ENCODE data around the gene SIGLEC12. TPM values are rescaled to one million over a fixed set of nuclear protein-coding genes. Genes with fewer than 3 reads are reported as not detected.

SIGLEC12 gene
- total RNA-seq (2014; rRNA removed; shearing (Covaris generic)): not detected in 2 replicates

DNA sequence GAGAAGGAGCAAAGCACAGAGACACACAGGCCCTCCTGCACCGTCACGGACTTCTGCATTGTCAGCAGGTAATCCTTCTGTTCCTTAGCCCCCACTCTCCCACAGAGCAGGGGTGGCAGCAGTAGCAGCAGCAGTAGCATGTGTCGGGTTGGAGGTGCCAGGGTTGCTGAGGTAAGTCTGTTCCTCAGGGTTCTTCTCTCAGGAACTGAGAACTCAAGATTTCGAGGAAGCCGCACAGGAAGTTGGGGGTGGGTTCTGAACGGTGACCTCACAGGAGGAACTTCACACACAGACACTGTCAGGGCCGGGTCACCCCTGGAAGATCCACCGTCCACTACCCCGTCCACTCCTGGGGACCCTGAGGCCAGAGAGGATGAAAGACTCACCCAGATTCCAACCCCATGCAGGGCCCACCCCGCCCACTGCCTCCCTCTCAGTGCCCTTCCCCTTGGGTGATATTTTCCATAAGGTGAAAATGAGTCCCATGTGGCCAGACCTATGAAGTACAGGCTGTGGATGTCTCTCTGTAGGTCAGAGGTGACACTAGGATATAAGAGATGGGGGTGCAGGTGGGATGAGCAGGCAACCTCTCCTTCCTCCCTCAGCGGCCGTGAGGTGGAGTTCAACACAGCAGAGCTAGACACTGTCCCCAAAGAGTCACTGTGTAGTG, at the start of gene SIGLEC12:
Gene SIGLEC12 (minus strand): TSS at position 207 of the 670 bp plus-strand sequence. CDS start 67 bp downstream, at position 140.
- H3K4me3 ChIP-seq: no peak within 1 kb of the TSS
- no peaks in the 10 kb centered on the region; the same call in 1 of the 2 replicates for H3K9me3 ChIP-seq (replicated peaks)
- no peaks in the 10 kb centered on the region for H3K4me1 ChIP-seq (replicated peaks)
- H3K27ac ChIP-seq: no peak within 1 kb of the TSS
- no peaks in the 10 kb centered on the region for H3K36me3 ChIP-seq
- no peak for DNase-seq (ENCODE audit: low read depth in 1 of 2, low spot score in 2 of 2)
- no peaks in the 10 kb centered on the region for H3K27me3 ChIP-seq (replicated peaks)

DNA sequence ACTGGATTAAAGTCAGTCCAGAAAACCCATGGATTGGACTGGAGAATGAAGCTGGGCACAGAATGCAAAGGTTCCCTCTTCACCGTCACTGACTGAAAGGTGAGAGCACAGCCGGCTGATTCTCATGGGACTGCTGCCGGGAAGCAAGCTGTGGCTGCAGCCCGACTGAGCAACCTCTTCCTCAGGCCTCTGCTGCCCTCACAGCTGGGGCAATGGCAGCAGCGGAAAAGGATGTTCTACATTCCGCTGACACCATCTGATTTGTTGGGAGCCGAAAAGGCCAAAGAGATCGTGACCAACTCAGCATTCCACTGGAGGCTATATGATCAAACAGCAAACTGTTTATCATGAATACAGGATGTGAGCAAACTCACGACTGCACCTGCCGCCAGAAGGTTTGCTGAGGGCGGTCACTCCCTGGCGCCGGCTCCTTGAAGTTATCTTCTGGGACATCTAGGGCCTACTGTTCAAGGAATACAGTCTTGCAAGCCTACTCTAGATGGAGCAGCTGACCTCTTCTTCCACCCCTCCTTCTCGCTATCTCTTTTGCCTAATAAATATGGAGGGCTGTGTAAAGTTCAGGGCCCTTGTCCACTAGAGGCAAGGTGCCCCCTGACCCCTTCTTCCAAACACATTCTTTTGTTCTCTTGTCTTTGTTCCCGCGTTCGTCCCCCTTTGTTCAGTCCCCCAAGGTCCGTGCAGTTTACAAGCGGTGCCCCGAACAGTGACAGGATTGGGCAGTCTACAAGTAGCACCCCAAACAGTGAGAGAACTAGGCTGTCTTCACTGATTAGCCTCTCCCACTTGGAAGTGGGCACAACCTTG, 49.5 kb upstream of the SIGLEC12 start:
- Histone ChIP-seq H3K4me1 (replicated peaks) (no peaks in the 10 kb centered on the region), H3K36me3 (no peaks in the 10 kb centered on the region), H3K9me3 (replicated peaks) (no peaks in the 10 kb centered on the region), H3K27ac (no peak overlapping the region), H3K27me3 (replicated peaks) (no peaks in the 10 kb centered on the region), H3K4me3 (no peak overlapping the region)
- no peak for DNase-seq (ENCODE audit: low read depth in 1 of 2, low spot score in 2 of 2)

GRCh38 chr19:51549533-51550324, 48.1 kb upstream of the SIGLEC12 start:
- H3K36me3 ChIP-seq: no peaks in the 10 kb centered on the region
- H3K27ac ChIP-seq: no peak overlapping the region
- no peak overlapping the region for H3K4me3 ChIP-seq
- H3K27me3 ChIP-seq (replicated peaks): no peaks in the 10 kb centered on the region
- H3K9me3 ChIP-seq (replicated peaks): no peaks in the 10 kb centered on the region
- no peak for DNase-seq (ENCODE audit: low read depth in 1 of 2, low spot score in 2 of 2)
- H3K4me1 ChIP-seq (replicated peaks): no peaks in the 10 kb centered on the region

DNA sequence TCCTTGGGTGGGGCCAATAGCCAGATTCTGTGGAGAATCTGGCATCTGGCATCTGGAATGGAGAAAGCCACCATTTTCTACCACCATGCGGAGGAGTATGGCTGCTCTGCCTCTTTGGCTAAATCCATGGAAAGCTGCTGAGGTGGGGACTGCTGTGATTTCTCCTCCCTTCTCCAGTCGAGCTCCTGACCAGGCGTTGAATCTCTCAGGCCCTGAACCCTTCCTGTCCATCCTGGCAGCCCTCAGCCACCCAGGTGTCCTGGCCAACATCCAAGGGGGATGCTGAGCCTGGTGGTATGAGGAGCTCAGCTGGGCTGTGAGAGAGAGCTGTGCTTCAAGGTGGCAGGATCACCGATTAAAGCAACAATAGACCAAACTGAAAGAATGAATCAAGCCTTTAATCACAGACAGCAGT, 47.3 kb upstream of the SIGLEC12 start:
- Histone ChIP-seq H3K27ac (no peak overlapping the region), H3K27me3 (replicated peaks) (no peaks in the 10 kb centered on the region), H3K4me1 (replicated peaks) (no peaks in the 10 kb centered on the region), H3K9me3 (replicated peaks) (no peaks in the 10 kb centered on the region), H3K4me3 (no peak overlapping the region), H3K36me3 (no peaks in the 10 kb centered on the region)
- no peak for DNase-seq (ENCODE audit: low read depth in 1 of 2, low spot score in 2 of 2)

- H3K27me3 ChIP-seq (replicated peaks): 0 out of 2 replicates have a peak, but pooled peaks cover 2% of the 10 kb centered on the region
- H3K36me3 ChIP-seq: no peaks in the 10 kb centered on the region
- no peak overlapping the region for H3K4me3 ChIP-seq
- no peaks in the 10 kb centered on the region for H3K9me3 ChIP-seq (replicated peaks)
- no peak for DNase-seq (ENCODE audit: low read depth in 1 of 2, low spot score in 2 of 2)
- H3K27ac ChIP-seq: no peak overlapping the region
- H3K4me1 ChIP-seq (replicated peaks): no peaks in the 10 kb centered on the region
Measured at GRCh38 chr19:51548213-51548651, 46.6 kb upstream of the SIGLEC12 start.

DNA sequence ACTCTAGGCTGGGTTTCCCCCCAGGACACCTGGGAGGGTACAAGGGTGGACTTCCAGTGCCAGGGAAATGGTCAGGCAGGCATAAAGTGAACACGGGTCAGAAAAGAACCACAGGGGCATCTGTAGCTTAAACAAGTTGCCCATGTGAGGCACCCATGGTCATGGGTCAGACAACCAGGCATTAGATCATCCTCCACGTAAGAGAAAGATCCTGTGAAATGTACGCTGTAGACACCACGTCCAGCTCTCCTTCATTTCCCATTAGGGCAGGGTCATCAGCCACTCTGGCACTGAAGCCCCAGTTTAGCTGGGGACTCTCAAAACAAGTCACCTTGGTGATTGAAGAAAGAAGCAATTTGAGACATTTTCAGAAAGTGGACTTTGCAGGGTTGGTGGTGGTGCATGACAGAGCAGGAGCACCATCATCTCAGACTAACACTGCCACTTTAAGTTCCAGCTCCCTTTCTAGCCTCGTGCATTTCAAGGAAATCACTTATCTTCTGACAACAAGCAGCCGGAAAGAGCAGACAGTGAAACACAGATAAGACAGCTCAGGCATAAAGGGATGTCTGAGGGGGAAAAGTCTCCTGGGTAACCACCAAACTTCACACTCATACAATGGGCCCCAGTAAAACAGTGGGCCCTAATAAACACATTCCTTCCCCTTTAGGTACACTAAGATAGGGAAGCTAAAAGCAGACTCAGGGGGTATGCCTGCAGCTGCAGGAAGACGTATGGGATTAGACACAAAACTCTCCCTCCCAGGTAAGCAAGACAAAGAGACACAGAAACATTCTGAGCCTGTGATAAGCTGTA, 46.0 kb upstream of the SIGLEC12 start:
- no peak overlapping the region for H3K27ac ChIP-seq
- no peak for DNase-seq (ENCODE audit: low read depth in 1 of 2, low spot score in 2 of 2)
- H3K36me3 ChIP-seq: no peaks in the 10 kb centered on the region
- H3K4me1 ChIP-seq (replicated peaks): no peaks in the 10 kb centered on the region
- H3K27me3 ChIP-seq (replicated peaks): 0 out of 2 replicates have a peak, but pooled peaks cover 2% of the 10 kb centered on the region
- H3K4me3 ChIP-seq: no peak overlapping the region
- H3K9me3 ChIP-seq (replicated peaks): no peaks in the 10 kb centered on the region

- Histone ChIP-seq H3K4me3 (no peak overlapping the region), H3K36me3 (no peaks in the 10 kb centered on the region), H3K9me3 (replicated peaks) (no peaks in the 10 kb centered on the region), H3K27me3 (replicated peaks) (0 out of 2 replicates have a peak, but pooled peaks cover 2% of the 10 kb centered on the region), H3K4me1 (replicated peaks) (no peaks in the 10 kb centered on the region), H3K27ac (no peak overlapping the region)
- peak in 1 of 2 experiments; percentile 37 for DNase-seq (ENCODE audit: low read depth in 1 of 2, low spot score in 2 of 2)
Measured at GRCh38 chr19:51546650-51547396, 45.2 kb upstream of the SIGLEC12 start.

- Histone ChIP-seq H3K27ac (no peak overlapping the region), H3K4me1 (replicated peaks) (no peaks in the 10 kb centered on the region), H3K27me3 (replicated peaks) (0 out of 2 replicates have a peak, but pooled peaks cover 2% of the 10 kb centered on the region), H3K4me3 (no peak overlapping the region), H3K9me3 (replicated peaks) (no peaks in the 10 kb centered on the region), H3K36me3 (no peaks in the 10 kb centered on the region)
- no peak for DNase-seq (ENCODE audit: low read depth in 1 of 2, low spot score in 2 of 2)
Measured at GRCh38 chr19:51546107-51546649, 44.6 kb upstream of the SIGLEC12 start.

- DNase-seq (ENCODE audit: low read depth in 1 of 2, low spot score in 2 of 2): no peak
- Histone ChIP-seq H3K9me3 (replicated peaks) (no peaks in the 10 kb centered on the region), H3K4me3 (no peak overlapping the region), H3K27ac (no peak overlapping the region), H3K4me1 (replicated peaks) (no peaks in the 10 kb centered on the region), H3K36me3 (no peaks in the 10 kb centered on the region), H3K27me3 (replicated peaks) (0 out of 2 replicates have a peak, but pooled peaks cover 2% of the 10 kb centered on the region)
Measured at GRCh38 chr19:51544038-51544437, 42.4 kb upstream of the SIGLEC12 start.

DNA sequence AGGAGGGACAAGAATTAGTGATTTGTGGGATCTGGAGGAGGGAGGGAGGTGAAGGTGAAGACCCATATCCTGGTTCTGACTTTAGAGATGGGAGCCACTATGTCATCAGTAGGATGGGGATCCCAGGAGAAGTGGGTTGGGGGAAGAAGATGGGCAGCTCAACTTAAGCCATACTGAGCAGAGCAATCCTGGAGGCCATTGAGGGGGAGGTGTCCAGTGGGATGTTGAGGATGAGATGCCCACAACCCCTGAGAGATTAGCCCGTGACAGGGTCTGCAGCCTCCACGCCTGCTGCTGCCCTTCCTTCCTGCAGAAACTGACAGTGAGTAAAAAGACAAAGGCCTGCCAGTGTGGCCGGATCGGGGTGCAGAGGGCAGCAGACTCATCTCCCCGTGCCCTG, 41.1 kb upstream of the SIGLEC12 start:
- no peaks in the 10 kb centered on the region for H3K36me3 ChIP-seq
- H3K4me1 ChIP-seq (replicated peaks): no peaks in the 10 kb centered on the region
- H3K9me3 ChIP-seq (replicated peaks): no peaks in the 10 kb centered on the region
- no peak overlapping the region for H3K4me3 ChIP-seq
- H3K27ac ChIP-seq: no peak overlapping the region
- DNase-seq (ENCODE audit: low read depth in 1 of 2, low spot score in 2 of 2): no peak
- H3K27me3 ChIP-seq (replicated peaks): 0 out of 2 replicates have a peak, but pooled peaks cover 2% of the 10 kb centered on the region

GRCh38 chr19:51541458-51542357, 40.1 kb upstream of the SIGLEC12 start:
- H3K27me3 ChIP-seq (replicated peaks): 0 out of 2 replicates have a peak, but pooled peaks cover 2% of the 10 kb centered on the region
- H3K4me1 ChIP-seq (replicated peaks): no peaks in the 10 kb centered on the region
- H3K9me3 ChIP-seq (replicated peaks): no peaks in the 10 kb centered on the region
- no peaks in the 10 kb centered on the region for H3K36me3 ChIP-seq
- H3K27ac ChIP-seq: no peak overlapping the region
- H3K4me3 ChIP-seq: no peak overlapping the region
- DNase-seq (ENCODE audit: low read depth in 1 of 2, low spot score in 2 of 2): peak in 1 of 2 experiments; percentile 29
